SK-N-SH (cell line): ENCODE results near the gene SLC10A7. TPM values are rescaled to one million over a fixed set of nuclear protein-coding genes. Genes with fewer than 3 reads are reported as not detected.

Source experiments
- CTCF ChIA-PET: fragments of 300-600, 350-600 bp; formaldehyde crosslinking; extraction: SDS; loops from one replicate; lab custom pipeline; 2021; lab: Yijun Ruan, JAX
- POLR2A ChIA-PET: fragments of 350-600 bp; sonication (Branson Sonifier 250); formaldehyde crosslinking; extraction: SDS; loops from one replicate; lab custom pipeline; 2020; ENCODE audit warnings: antibody characterized with exemption, inconsistent platforms; lab: Yijun Ruan, JAX
- DNase-seq: peaks from one replicate; pipeline ENCODE4 v3.0.0; 2012
- H2AFZ ChIP-seq: fragments of 200-600 bp; sonication (generic); 2 replicates; pipeline ENCODE4 v1.8.1; 2016; ENCODE audit warnings: antibody characterized with exemption, mild to moderate bottlenecking, low read depth
- H3F3A ChIP-seq: fragments of 200-600 bp; sonication (generic); replicated peaks from 2 replicates; pipeline ENCODE3; 2016; ENCODE audit warnings: antibody characterized with exemption, mild to moderate bottlenecking; ENCODE audit not compliant: insufficient read depth
- H3K27ac ChIP-seq, 2 experiments: fragments of 200-500 bp in 1 of 2; fragments of 200-600 bp in 1 of 2; sonication (Bioruptor generic) in 1 of 2; sonication (generic), shearing (Covaris generic) in 1 of 2; 2 replicates each; pipeline versions ENCODE4 v1.5.1 to v1.6.1; 2014 to 2016; ENCODE audit warnings: low read depth in 2 of 2, inconsistent platforms in 1 of 2, low read length in 1 of 2, mild to moderate bottlenecking in 1 of 2, mixed read lengths in 1 of 2
- H3K27me3 ChIP-seq: fragments of 200-600 bp; sonication (generic), shearing (Covaris generic); 2 replicates; pipeline ENCODE4 v1.6.1; 2016; ENCODE audit warnings: mixed run types; ENCODE audit not compliant: insufficient read depth
- H3K36me3 ChIP-seq, 2 experiments: fragments of 200-500 bp in 1 of 2; fragments of 200-600 bp in 1 of 2; sonication (Bioruptor generic) in 1 of 2; sonication (generic) in 1 of 2; replicated peaks in 1 of 2; 2 replicates each; pipeline versions ENCODE3 to v1.5.1; 2014 to 2016; ENCODE audit warnings: low read length in 1 of 2, mild to moderate bottlenecking in 1 of 2; ENCODE audit not compliant: insufficient read depth in 2 of 2, control insufficient read depth in 1 of 2
- H3K4me1 ChIP-seq, 2 experiments: fragments of 200-500 bp in 1 of 2; fragments of 200-600 bp in 1 of 2; sonication (Bioruptor generic) in 1 of 2; sonication (generic), shearing (Covaris generic) in 1 of 2; 2 replicates each; pipeline versions ENCODE4 v1.5.1 to v1.6.1; 2014 to 2016; ENCODE audit warnings: low read depth in 1 of 2, low read length in 1 of 2, mixed run types in 1 of 2; ENCODE audit not compliant: insufficient read depth in 2 of 2, control insufficient read depth in 1 of 2
- H3K4me2 ChIP-seq: fragments of 200-600 bp; sonication (generic), shearing (Covaris generic); 2 replicates; pipeline ENCODE4 v1.6.1; 2017; ENCODE audit warnings: mixed run types
- H3K4me3 ChIP-seq, 2 experiments: fragments of 200-500 bp in 1 of 2; fragments of 200-600 bp in 1 of 2; sonication (Bioruptor generic) in 1 of 2; sonication (generic), shearing (Covaris generic) in 1 of 2; 2 replicates each; pipeline versions ENCODE4 v1.5.1 to v1.8.1; 2014 to 2016; ENCODE audit warnings: low read depth in 2 of 2, inconsistent platforms in 1 of 2, low read length in 1 of 2, mild to moderate bottlenecking in 1 of 2, mixed read lengths in 1 of 2, moderate library complexity in 1 of 2
- H3K79me2 ChIP-seq: fragments of 200-600 bp; sonication (generic); 2 replicates; pipeline ENCODE4 v1.8.1; 2017; ENCODE audit warnings: mild to moderate bottlenecking; ENCODE audit not compliant: insufficient read depth
- H3K9ac ChIP-seq: fragments of 200-600 bp; sonication (generic); 2 replicates; pipeline ENCODE4 v1.6.1; 2017; ENCODE audit warnings: mixed run types
- H3K9me2 ChIP-seq: fragments of 200-600 bp; sonication (generic); 2 replicates; pipeline ENCODE4 v1.6.1; 2017; ENCODE audit warnings: mixed run types
- H3K9me3 ChIP-seq: fragments of 200-600 bp; sonication (generic); 2 replicates; pipeline ENCODE4 v1.6.1; 2017; ENCODE audit warnings: mixed run types, mild to moderate bottlenecking, moderate library complexity
- H4K20me1 ChIP-seq: fragments of 200-600 bp; sonication (generic); 2 replicates; pipeline ENCODE4 v1.6.1; 2017; ENCODE audit warnings: mild to moderate bottlenecking, mixed run types; ENCODE audit not compliant: insufficient read depth
- CHD2 ChIP-seq: fragments of 150-350 bp; IDR thresholded peaks from 2 replicates; pipeline ENCODE4 v1.6.1; 2018; ENCODE audit warnings: low read length; ENCODE audit not compliant: partially characterized antibody
- ELF1 ChIP-seq: IDR thresholded peaks from 2 replicates; pipeline ENCODE4 v1.4.0; 2012
- FOSL2 ChIP-seq: IDR thresholded peaks from 2 replicates; pipeline ENCODE4 v1.4.0; 2012; ENCODE audit warnings: low read depth, mild to moderate bottlenecking, moderate library complexity, borderline replicate concordance
- FOXJ3 ChIP-seq: sonication (generic); formaldehyde crosslinking; IDR thresholded peaks from 2 replicates; pipeline ENCODE4 v1.5.1; 2020; ENCODE audit warnings: mild to moderate bottlenecking, missing genetic modification reagents
- GABPA ChIP-seq: IDR thresholded peaks from 2 replicates; pipeline ENCODE4 v1.4.0; 2012; ENCODE audit warnings: low read depth, mild to moderate bottlenecking
- GATA2 ChIP-seq: sonication (generic); formaldehyde crosslinking; IDR thresholded peaks from 2 replicates; pipeline ENCODE4 v1.5.0; 2020; ENCODE audit warnings: mild to moderate bottlenecking, missing genetic modification reagents
- MEF2A ChIP-seq: IDR thresholded peaks from 2 replicates; pipeline ENCODE4 v1.4.0; 2012; ENCODE audit warnings: low read depth, borderline replicate concordance
- NRF1 ChIP-seq: IDR thresholded peaks from 2 replicates; pipeline ENCODE4 v1.6.1; 2012; ENCODE audit warnings: low read depth, mild to moderate bottlenecking, low read length
- RAD21 ChIP-seq: IDR thresholded peaks from 2 replicates; pipeline ENCODE4 v1.6.1; 2012; ENCODE audit warnings: mild to moderate bottlenecking, low read length
- RCOR1 ChIP-seq: fragments of 150-350 bp; IDR thresholded peaks from 2 replicates; pipeline ENCODE4 v1.6.1; 2017; ENCODE audit warnings: antibody characterized with exemption, low read length
- RFX5 ChIP-seq: IDR thresholded peaks from 2 replicates; pipeline ENCODE4 v1.6.1; 2012; ENCODE audit warnings: mild to moderate bottlenecking, improper control_type of control experiment, low read length
- SIN3A ChIP-seq: IDR thresholded peaks from 2 replicates; pipeline ENCODE4 v1.6.1; 2012; ENCODE audit warnings: low read depth, mild to moderate bottlenecking, low read length, moderate library complexity, borderline replicate concordance
- TCF12 ChIP-seq: IDR thresholded peaks from 2 replicates; pipeline ENCODE4 v1.4.0; 2012
- WGBS: methylation state at CpG from one replicate; pipeline ENCODE4 v1.1.6; 2017; ENCODE audit warnings: low lambda C conversion rate; 5-methylcytosine and 5-hydroxymethylcytosine counted together
- polyA plus RNA-seq, 3 experiments: library from polyadenylated mRNA; depleted of rRNA; stranded (reverse); fragments of >200 nt; gene quantifications; 2 replicates each; pipeline ENCODE4 v1.2.3, GENCODE V29; 2012
- TF ChIP-seq, protein P1 (sequence below): fragments of 150-350 bp; IDR thresholded peaks from 2 replicates; pipeline ENCODE4 v1.6.1; 2017; ENCODE audit warnings: antibody characterized with exemption, low read length, low read depth, borderline replicate concordance
- TF ChIP-seq, protein P2 (sequence below): IDR thresholded peaks from 2 replicates; pipeline ENCODE4; 2012
- TF ChIP-seq, protein P3 (sequence below): IDR thresholded peaks from 2 replicates; pipeline ENCODE4 v1.4.0; 2012; ENCODE audit warnings: low read depth, borderline replicate concordance
- TF ChIP-seq, protein P4 (sequence below): IDR thresholded peaks from 2 replicates; pipeline ENCODE4 v1.4.0; 2012; ENCODE audit warnings: low read depth
- TF ChIP-seq, protein P5 (sequence below): fragments of 150-350 bp; IDR thresholded peaks from 2 replicates; pipeline ENCODE4 v1.6.1; 2016; ENCODE audit warnings: mild to moderate bottlenecking, low read depth, low read length
- TF ChIP-seq, protein P6 (sequence below): IDR thresholded peaks from 2 replicates; pipeline ENCODE4 v1.4.0; 2012; ENCODE audit warnings: low read depth, borderline replicate concordance

The SLC10A7 gene
- polyA plus RNA-seq, 1 of the 3 experiments (the other 2 are of a cell fraction), result 3.3 TPM

DNA sequence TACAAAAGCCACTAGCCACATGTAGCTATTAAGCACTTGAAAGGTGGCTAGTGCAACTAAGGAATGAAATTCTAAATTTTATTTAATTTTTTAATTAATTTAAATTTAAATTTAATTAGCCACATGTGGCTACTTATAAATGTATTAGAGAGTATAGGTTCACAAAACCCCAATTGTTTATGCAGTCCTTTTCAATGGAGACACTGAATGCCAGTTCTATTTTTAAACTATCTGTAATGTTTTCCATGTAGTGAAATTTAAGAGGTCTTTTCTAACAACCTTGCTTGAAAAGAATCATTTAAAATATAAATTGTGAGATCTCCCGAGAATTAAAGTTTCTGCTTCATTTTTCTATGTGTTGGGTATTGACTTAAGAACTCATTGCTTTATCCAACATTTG, 154.4 kb downstream of the SLC10A7 start:
- no peak for DNase-seq
- WGBS, result 79% methylated on average over 1 of the region's 1 CpG
- CTCF ChIA-PET, result no interaction called here
- no peaks in the 10 kb centered on the region for H3K79me2 ChIP-seq
- no peak overlapping the region for H3K27ac ChIP-seq
- no peak overlapping the region for H2AFZ ChIP-seq
- H3K4me1 ChIP-seq, result peaks cover 0 to 30% of the 10 kb centered on the region in 2 experiments; a peak in 3 of 4 replicates
- H3K9me3 ChIP-seq, result peaks cover 6% of the 10 kb centered on the region
- POLR2A ChIA-PET, result no interaction called here
- no peak for TF ChIP-seq NRF1
- no peak for TF ChIP-seq SIN3A
- no peak for TF ChIP-seq MEF2A
- TF ChIP-seq RAD21, result no peak
- TF ChIP-seq, protein P1, sequence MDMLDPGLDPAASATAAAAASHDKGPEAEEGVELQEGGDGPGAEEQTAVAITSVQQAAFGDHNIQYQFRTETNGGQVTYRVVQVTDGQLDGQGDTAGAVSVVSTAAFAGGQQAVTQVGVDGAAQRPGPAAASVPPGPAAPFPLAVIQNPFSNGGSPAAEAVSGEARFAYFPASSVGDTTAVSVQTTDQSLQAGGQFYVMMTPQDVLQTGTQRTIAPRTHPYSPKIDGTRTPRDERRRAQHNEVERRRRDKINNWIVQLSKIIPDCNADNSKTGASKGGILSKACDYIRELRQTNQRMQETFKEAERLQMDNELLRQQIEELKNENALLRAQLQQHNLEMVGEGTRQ, result no peak
- TF ChIP-seq FOSL2, result no peak
- TF ChIP-seq, protein P2, sequence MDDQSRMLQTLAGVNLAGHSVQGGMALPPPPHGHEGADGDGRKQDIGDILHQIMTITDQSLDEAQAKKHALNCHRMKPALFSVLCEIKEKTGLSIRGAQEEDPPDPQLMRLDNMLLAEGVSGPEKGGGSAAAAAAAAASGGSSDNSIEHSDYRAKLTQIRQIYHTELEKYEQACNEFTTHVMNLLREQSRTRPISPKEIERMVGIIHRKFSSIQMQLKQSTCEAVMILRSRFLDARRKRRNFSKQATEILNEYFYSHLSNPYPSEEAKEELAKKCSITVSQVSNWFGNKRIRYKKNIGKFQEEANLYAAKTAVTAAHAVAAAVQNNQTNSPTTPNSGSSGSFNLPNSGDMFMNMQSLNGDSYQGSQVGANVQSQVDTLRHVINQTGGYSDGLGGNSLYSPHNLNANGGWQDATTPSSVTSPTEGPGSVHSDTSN, result no peak
- no peak for TF ChIP-seq TCF12
- TF ChIP-seq FOXJ3, result no peak
- TF ChIP-seq ELF1, result no peak
- TF ChIP-seq, protein P3, sequence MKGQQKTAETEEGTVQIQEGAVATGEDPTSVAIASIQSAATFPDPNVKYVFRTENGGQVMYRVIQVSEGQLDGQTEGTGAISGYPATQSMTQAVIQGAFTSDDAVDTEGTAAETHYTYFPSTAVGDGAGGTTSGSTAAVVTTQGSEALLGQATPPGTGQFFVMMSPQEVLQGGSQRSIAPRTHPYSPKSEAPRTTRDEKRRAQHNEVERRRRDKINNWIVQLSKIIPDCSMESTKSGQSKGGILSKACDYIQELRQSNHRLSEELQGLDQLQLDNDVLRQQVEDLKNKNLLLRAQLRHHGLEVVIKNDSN, result no peak
- TF ChIP-seq, protein P4, sequence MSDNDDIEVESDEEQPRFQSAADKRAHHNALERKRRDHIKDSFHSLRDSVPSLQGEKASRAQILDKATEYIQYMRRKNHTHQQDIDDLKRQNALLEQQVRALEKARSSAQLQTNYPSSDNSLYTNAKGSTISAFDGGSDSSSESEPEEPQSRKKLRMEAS, result no peak
- TF ChIP-seq, protein P5, sequence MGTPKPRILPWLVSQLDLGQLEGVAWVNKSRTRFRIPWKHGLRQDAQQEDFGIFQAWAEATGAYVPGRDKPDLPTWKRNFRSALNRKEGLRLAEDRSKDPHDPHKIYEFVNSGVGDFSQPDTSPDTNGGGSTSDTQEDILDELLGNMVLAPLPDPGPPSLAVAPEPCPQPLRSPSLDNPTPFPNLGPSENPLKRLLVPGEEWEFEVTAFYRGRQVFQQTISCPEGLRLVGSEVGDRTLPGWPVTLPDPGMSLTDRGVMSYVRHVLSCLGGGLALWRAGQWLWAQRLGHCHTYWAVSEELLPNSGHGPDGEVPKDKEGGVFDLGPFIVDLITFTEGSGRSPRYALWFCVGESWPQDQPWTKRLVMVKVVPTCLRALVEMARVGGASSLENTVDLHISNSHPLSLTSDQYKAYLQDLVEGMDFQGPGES, result no peak
- no peak for TF ChIP-seq GATA2 (CRISPR knock-in tag)
- TF ChIP-seq RCOR1, result no peak
- TF ChIP-seq, protein P6, sequence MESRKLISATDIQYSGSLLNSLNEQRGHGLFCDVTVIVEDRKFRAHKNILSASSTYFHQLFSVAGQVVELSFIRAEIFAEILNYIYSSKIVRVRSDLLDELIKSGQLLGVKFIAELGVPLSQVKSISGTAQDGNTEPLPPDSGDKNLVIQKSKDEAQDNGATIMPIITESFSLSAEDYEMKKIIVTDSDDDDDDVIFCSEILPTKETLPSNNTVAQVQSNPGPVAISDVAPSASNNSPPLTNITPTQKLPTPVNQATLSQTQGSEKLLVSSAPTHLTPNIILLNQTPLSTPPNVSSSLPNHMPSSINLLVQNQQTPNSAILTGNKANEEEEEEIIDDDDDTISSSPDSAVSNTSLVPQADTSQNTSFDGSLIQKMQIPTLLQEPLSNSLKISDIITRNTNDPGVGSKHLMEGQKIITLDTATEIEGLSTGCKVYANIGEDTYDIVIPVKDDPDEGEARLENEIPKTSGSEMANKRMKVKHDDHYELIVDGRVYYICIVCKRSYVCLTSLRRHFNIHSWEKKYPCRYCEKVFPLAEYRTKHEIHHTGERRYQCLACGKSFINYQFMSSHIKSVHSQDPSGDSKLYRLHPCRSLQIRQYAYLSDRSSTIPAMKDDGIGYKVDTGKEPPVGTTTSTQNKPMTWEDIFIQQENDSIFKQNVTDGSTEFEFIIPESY, result no peak
- no peak for TF ChIP-seq RFX5
- TF ChIP-seq GABPA, result no peak
- no peak for TF ChIP-seq CHD2
- H4K20me1 ChIP-seq, result no peaks in the 10 kb centered on the region
- no peak overlapping the region for H3K4me3 ChIP-seq
- H3K4me2 ChIP-seq, result no peak overlapping the region
- no peaks in the 10 kb centered on the region for H3K9me2 ChIP-seq
- peaks cover 17% of the 10 kb centered on the region for H3F3A ChIP-seq
- H3K36me3 ChIP-seq, result no peaks in the 10 kb centered on the region
- H3K27me3 ChIP-seq, result no peaks in the 10 kb centered on the region
- no peak overlapping the region for H3K9ac ChIP-seq
